HL-60/S4 treated with phorbol 12-myristate 13-acetate at 8.2 ng/mL for 4 days and 3 days (cell line): ENCODE measurements around the gene CLBA1.

ENCODE experiments used
- in situ Hi-C: fragments of 300-500 bp; cut with MboI; formaldehyde crosslinking; loops from 2 replicates; pipeline ENCODE4 v1.15.0; 2022; ENCODE audit warnings: low sequenced_read_pairs

CLBA1 gene

GRCh38 chr14:104968541-104969401 lies 16.8 kb upstream of the CLBA1 start:
- in situ Hi-C loops = no loop called here

DNA sequence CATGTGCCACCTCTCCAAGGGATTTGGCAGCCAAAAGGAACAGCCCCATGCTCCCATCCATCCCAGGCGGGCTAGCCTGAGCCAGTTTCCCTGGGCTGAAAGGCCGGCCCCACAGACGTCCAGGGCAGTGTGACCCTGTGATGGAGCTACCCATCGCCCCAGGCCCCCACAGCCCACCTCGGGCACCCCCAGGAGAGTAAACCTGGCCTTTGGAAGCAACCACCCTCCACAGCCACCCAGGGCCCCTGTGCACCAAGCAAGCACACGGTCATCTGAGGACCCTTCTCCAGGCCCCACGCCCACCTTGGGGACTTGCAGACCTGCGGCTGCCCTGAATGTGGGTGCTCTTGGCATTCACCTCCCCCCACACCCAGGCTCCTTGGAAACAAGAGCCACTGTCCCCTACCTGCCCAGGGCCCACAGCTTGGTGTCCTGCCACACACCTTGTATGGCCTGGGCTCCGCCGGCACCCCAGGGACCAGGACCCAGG lies 15.8 kb upstream of the CLBA1 start:
- in situ Hi-C loops = no loop called here

GRCh38 chr14:104970231-104971068 lies 15.1 kb upstream of the CLBA1 start:
- in situ Hi-C loops = no loop called here

GRCh38 chr14:104971447-104972240 lies 13.9 kb upstream of the CLBA1 start:
- in situ Hi-C loops = no loop called here

DNA sequence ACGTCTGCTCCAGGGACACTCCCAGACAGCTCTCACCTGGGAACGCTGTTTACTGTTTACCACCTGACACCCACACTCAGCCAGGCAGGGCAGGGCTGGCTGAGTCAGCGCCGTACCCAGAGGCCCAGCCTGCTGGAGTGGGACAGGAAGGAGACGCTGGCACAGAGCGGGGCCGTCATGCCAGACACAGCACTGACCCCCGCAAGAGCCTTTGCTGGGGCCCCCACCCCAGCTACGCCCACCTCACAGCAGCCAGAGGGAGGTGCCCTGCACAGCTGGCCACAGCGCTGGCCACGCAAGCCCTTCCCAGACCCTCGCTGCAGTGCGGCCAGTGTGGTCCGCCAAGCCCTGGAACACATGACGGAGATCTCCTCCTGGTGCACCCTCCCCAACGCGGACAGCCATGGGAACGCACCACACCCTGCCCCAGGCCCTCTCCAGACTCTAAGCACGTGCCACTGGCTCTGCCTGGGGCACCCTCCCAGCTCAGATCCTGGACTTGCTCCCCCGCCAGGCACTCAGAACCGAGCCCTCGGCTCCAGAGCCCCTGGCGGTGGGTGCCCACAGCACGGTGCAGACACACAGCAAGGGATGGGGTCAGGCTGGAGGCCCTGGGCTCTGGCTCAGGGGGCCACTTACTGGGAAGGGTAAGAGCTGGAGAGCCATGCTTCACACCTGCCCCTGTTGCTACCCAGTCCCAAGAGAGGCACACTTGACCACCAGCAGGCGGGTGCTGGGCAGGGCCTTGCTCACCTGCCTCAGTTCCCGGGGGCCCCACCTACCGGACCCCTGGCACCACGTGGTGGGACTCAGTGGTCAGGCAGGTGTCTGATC lies 13.1 kb upstream of the CLBA1 start:
- in situ Hi-C loops = no loop called here

GRCh38 chr14:104973135-104973384 lies 12.5 kb upstream of the CLBA1 start:
- in situ Hi-C loops = no loop called here

DNA sequence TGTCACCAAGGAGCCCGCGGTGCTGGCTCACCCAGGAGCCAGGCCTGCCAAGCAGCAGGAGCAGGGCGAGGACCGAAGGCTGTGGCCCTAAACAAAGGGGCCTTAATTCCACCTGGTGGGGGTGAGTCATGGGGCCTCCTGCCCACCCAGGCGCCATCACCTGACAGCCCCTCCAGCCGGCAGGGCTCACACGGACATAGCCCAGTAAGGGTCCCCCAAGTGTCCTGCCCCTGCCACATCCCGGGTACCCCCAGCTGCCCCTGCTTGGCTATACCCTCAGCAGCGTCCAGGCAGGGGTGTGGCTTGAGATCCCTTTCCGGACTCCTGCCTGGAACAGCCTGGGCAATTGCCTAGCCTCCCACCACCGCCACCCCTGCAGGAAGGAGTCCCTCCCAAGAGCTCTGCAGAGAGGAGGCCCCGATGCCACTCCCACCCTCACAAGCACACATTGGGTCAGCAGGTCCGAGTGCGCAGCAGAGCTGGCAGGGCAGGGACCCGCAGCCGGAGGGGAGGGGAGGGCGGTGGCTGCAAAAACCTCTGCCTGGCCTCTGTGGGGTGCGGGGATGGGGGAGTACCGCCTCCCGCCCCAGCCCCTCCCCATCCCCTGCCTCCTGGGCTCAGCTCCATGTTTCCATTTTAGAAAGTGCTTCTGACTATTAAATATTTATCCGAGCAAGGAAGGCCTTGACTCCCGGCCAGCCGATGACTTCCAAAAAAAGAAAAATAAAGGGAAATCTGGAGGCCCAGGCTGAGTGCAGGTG lies 12.0 kb upstream of the CLBA1 start:
- in situ Hi-C loops = no loop called here

DNA sequence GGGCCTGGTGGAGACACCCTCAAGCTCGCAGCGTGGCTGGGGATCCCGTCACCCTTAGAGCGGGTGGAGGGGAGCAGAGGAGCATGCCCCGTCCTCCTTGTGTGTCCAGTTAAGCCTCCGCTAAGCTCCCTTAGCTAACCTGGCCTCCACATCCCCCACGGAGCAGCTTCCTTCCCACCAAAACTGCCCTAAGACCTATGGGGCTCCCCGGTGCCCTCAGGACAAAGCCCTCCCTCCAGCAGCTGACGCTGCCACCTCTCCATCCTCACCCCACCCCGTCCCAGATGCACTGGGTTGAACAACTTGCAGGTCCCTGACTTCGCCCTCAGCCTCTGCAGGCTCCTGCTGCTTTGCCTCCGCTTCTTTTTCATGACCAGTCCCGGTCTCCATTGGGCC lies 11.4 kb upstream of the CLBA1 start:
- in situ Hi-C loops = no loop called here

- in situ Hi-C loops = no loop called here
Measured at GRCh38 chr14:104974665-104975390, 10.8 kb upstream of the CLBA1 start.

- in situ Hi-C loops = no loop called here
Measured at GRCh38 chr14:104975481-104976197, 9.9 kb upstream of the CLBA1 start.

DNA sequence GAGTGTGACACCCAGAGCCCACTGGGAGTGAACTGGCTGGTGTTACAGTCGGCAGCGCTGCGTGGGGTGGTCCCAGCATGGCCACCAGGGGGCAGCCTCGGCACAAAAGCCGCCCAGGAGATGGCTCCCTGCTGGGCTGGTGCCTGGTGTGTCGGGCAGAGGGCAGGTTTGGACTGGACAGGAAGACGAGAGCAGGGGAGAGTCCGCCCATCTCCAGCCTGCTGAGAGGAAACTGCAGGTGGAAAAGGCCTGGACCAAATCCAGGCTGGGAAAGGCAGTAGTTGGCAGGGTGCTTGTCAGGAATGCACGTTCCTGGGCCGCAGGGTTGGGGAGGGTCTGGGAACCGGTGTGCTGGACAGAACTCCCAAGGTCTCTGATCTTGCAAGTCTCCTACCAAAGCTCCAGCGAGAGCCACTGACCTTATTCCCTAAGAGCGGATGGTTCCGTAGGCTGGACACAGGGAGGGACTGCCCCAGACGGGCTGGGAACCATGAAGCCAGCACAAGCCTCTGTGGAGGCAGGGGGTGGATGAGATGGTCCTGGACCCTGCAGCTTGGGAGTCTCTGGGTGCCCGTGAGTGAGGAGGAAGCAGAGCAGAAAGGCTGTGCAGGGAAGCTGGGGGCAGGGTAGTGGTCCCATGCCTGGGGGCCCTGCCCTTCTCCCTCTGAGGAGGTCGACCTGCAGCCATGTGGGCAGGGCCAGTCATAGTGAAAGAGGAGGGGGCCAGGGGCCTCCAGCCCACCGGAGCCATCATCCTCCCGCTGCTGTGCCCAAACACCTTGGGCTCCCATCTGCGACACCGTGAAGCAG lies 9.2 kb upstream of the CLBA1 start:
- in situ Hi-C loops = no loop called here

- in situ Hi-C loops = no loop called here
Measured at GRCh38 chr14:104977008-104977680, 8.4 kb upstream of the CLBA1 start.

DNA sequence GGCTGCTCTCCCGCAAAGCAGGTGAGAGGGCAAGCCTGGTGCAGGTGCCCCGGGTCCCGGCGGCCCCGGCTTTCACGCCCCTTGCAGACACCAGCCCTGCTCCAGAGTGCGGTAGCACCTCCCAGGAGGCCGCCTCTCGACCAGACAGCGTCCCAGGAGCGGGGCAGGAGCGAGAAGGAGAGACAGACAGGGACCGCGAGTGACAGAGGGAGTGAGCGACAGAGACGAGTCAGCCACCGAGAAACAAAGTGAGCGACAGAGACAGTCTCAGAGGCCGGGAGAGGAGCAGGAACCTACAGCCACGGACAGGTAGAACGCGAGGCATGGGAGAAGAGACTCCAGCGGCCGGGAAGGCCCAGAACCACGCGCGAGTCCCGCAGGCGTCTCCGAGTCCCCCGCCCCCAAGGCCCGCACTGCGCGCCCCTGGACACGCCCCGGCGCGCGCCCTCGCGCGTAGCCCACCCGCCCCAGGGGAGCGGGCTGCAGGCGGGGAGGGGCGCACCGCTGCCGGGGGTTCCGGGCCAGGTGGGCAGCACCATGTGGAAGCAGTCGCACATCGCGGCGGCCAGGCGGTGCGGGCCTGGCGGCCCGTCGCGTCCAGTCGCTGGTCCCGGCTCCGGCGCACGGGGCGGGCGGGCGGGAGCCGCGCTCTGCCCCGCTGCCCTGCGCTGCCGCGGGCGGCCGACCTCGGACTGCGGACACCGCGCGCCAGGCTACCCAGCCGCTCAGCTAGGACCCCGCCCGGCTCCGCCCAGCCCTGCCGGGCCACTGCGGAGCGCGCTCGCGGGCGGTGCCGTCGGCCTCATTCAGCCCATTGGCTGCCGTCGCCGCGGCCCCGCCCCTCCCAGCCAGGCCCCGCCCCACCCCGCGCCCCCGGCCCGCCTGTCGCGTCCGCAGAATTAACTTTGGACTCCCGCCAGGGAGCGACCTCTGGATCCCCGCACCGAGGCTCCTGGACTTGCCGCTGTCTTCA lies 7.6 kb upstream of the CLBA1 start, which contains the start of gene AHNAK2:
AHNAK2 (minus strand) TSS at position 694 of the 973 bp plus-strand sequence; CDS start at position 557, 137 bp downstream.
- in situ Hi-C loops = no loop called here

DNA sequence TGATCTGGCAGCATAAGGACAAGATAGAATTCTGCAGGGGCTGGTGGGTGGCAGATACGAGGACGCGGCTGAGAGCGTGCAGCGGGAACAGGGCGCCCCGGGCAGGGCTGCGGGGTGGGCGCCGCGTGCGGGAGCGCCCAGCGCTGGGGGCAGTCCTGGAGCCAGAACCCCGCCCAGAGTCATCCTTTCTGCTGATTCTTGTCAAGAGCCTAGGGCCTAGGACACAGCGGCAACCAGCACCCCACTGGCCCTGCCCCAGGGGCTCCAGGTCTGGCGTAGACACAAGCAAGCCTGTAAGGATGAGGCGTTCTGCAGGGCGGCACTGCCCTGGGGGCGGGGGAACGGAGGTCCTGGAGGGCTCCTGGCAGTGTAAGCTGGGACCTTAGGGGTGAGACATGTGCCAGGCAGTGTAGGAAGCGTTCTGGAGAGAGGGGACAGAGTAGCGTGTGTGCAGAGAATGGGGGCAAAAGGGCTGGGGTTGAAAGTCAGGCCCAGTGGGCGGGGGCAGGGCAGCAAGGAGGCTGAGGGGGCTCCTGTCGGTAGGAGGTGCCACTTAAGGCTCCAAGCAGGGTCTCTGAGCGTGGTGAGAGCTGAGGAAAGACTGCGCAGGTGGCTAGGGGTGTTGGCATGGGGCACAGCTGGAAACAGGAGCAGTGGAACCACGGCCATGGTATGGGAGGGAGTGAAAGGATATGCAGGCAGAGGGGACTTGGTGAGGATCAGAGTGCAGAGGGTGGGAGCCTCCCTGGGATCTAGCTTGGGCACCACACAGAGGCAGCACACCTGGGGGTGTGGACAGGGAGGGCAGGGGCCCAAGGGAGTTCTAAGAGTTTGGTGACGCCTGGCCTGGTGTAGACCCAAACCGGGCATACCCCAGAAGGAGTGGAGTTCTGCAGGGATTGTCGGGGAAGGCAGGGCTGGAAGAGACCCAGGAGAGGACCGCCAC lies 6.6 kb upstream of the CLBA1 start:
- in situ Hi-C loops = no loop called here
